Naive thymus-derived CD8-positive, alpha-beta T cell (primary cell): ENCODE data around the gene TXNL1. TPM values are rescaled to one million over a fixed set of nuclear protein-coding genes. Genes with fewer than 3 reads are reported as not detected.

Experiments used
- ATAC-seq, 2 donors: fragments of 150-1000 bp; cut with Tn5 transposase in 1 of 2; sonication (Bioruptor Pico), chemical (Tn5 transposase) in 1 of 2; 1 replicate in 1 of 2; 2 replicates in 1 of 2; pipeline ENCODE4 v1.10.0; 2021; ENCODE audit warnings: mild to moderate bottlenecking in 2 of 2, moderate library complexity in 2 of 2
- POLR2A ChIA-PET: fragments of 350-600 bp; sonication (Branson Sonifier 250); formaldehyde crosslinking; loops from one replicate; lab custom pipeline; 2021; ENCODE audit warnings: antibody characterized with exemption; lab: Charles Lee
- DNase-seq, 10 donors: peaks; one replicate each; pipeline versions ENCODE4 v3.0.0 to v3.0.0-alpha.2; 2020 to 2022
- H3K27ac Mint-ChIP-seq, 10 donors: one replicate each; pipeline ENCODE4 v1.8.0; 2020 to 2022; ENCODE audit warnings: mild to moderate bottlenecking in 10 of 10, mixed read lengths in 10 of 10, moderate library complexity in 4 of 10, inconsistent platforms in 1 of 10
- H3K27me3 Mint-ChIP-seq, 5 donors: one replicate each; pipeline ENCODE4 v1.8.0; 2021 to 2022; ENCODE audit warnings: mixed read lengths in 5 of 5
- H3K36me3 Mint-ChIP-seq, 3 donors: one replicate each; pipeline ENCODE4 v1.8.0; 2020 to 2022; ENCODE audit warnings: mixed read lengths in 3 of 3, mild to moderate bottlenecking in 2 of 3, inconsistent platforms in 1 of 3
- H3K4me1 Mint-ChIP-seq, 4 donors: one replicate each; pipeline ENCODE4 v1.8.0; 2021 to 2022; ENCODE audit warnings: mixed read lengths in 4 of 4
- H3K4me3 Mint-ChIP-seq, 10 donors: one replicate each; pipeline ENCODE4 v1.8.0; 2020 to 2022; ENCODE audit warnings: mild to moderate bottlenecking in 10 of 10, mixed read lengths in 10 of 10, moderate library complexity in 6 of 10, inconsistent platforms in 1 of 10
- H3K9me3 Mint-ChIP-seq, 9 donors: one replicate each; pipeline ENCODE4 v1.8.0; 2020 to 2022; ENCODE audit warnings: mixed read lengths in 9 of 9, mild to moderate bottlenecking in 3 of 9, inconsistent platforms in 1 of 9, moderate library complexity in 1 of 9
- polyA plus RNA-seq, 3 donors: library from polyadenylated mRNA; unstranded; fragments of 300-500 nt; fragmentation: Illumina TruSeq; gene quantifications; one replicate each; pipeline ENCODE4 v1.2.3, GENCODE V29; 2021
- total RNA-seq, 8 experiments: library from RNA in 2 of 8; stranded (reverse) in 2 of 8; gene quantifications; one replicate each; pipeline ENCODE4 v1.2.3 and lab custom pipeline; 2021 to 2026

Gene TXNL1
- total and polyA plus RNA-seq, 5 experiments from 2014 or later, result 45.6 to 50.3 (median 48.1) TPM

DNA sequence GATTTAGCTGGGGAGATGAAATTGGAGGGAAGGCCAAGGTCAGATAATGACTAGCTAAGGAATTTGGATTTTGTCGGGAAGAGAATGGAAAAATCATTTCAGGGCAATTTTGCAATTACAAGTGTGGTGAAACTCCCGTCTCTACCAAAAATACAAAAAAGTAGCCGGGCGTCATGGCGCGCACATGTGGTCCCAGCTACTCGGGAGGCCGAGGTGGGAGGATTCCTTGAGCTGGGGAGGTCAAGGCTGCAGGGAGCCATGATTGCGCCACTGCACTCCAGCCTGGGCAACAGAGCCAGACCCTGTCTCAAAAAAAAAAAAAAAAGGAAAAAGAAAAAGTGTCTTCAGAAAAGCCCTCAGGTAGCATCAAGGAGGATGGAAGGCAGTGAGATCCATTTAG lies 1.2 kb upstream of the TXNL1 start:
- peak overlapping the region; percentile 96 to 100 (median 98) for H3K4me3 Mint-ChIP-seq
- POLR2A ChIA-PET, result interaction anchor here (2.0 to 3.1 kb wide), 2 partner anchors 8 to 11 kb away, joined by 5 to 38 read pairs; partner anchors contain the start of gene WDR7
- peaks cover 0 to 7% (median 0%) of the 10 kb centered on the region in 3 donors for H3K36me3 Mint-ChIP-seq
- H3K9me3 Mint-ChIP-seq, result no peaks in the 10 kb centered on the region
- no peak for DNase-seq
- H3K27ac Mint-ChIP-seq, result peak overlapping the region; percentile 93 to 100 (median 99)
- peaks cover 22 to 46% (median 42%) of the 10 kb centered on the region in 4 donors for H3K4me1 Mint-ChIP-seq
- peaks cover 0 to 4% (median 0%) of the 10 kb centered on the region in 5 donors for H3K27me3 Mint-ChIP-seq
- ATAC-seq, result no peak

GRCh38 chr18:56639104-56639381 lies 651 bp upstream of the TXNL1 start:
- Mint-ChIP-seq H3K4me3 (peak overlapping the region; percentile 96 to 100 (median 98)), H3K36me3 (peaks cover 0 to 10% (median 0%) of the 10 kb centered on the region in 3 donors), H3K9me3 (no peaks in the 10 kb centered on the region), H3K4me1 (peaks cover 22 to 50% (median 47%) of the 10 kb centered on the region in 4 donors), H3K27me3 (peaks cover 0 to 4% (median 0%) of the 10 kb centered on the region in 5 donors), H3K27ac (peak overlapping the region; percentile 93 to 100 (median 99))
- POLR2A ChIA-PET, result interaction anchor here (2.0 to 3.1 kb wide), 2 partner anchors 9 to 12 kb away, joined by 5 to 38 read pairs; partner anchors contain the start of gene WDR7
- DNase-seq, result no peak
- ATAC-seq, result no peak

- Mint-ChIP-seq H3K27ac (peak overlapping the region; percentile 93 to 100 (median 99)), H3K4me1 (peaks cover 22 to 57% (median 52%) of the 10 kb centered on the region in 4 donors), H3K9me3 (no peaks in the 10 kb centered on the region), H3K36me3 (peaks cover 0 to 21% (median 2%) of the 10 kb centered on the region in 3 donors), H3K4me3 (peak overlapping the region; percentile 96 to 100 (median 98)), H3K27me3 (peaks cover 0 to 4% (median 0%) of the 10 kb centered on the region in 5 donors)
- peak in 1 of 2 donors; percentile 10 for ATAC-seq
- POLR2A ChIA-PET, result interaction anchor here (3.1 kb wide), 1 partner anchor 13 kb away, joined by 38 read pairs; the partner anchor contains the start of gene WDR7
- DNase-seq, result peak in 3 of 10 donors; percentile 1 to 26 (median 7)
Measured at GRCh38 chr18:56637711-56638231, 621 bp downstream of the TXNL1 start.

DNA sequence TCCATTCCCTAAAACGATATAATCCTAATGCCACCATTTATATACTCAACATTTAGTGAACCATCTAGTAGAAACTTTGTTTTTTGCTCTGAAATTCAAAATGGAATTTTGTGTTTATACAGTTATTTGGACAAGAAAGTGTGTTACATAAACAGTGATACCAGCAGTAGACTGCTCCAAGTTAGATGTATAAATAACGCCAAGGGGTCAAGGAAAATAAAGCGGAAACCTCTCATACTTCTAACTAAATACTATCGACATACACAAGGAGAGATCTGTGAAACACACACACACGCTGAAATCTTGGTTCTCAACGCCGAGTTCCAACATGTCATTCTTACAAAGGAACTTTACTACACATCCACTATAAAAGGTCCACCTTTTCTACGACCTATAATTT lies 1.2 kb downstream of the TXNL1 start:
- Mint-ChIP-seq H3K36me3 (peaks cover 0 to 25% (median 4%) of the 10 kb centered on the region in 3 donors), H3K27me3 (peaks cover 0 to 4% (median 0%) of the 10 kb centered on the region in 5 donors), H3K9me3 (no peaks in the 10 kb centered on the region), H3K4me1 (peaks cover 23 to 63% (median 57%) of the 10 kb centered on the region in 4 donors), H3K4me3 (peak overlapping the region; percentile 96 to 100 (median 98)), H3K27ac (peak overlapping the region; percentile 72 to 100 (median 98))
- ATAC-seq (no peak), DNase-seq (no peak)
- POLR2A ChIA-PET, result interaction anchor here (3.1 kb wide), 1 partner anchor 14 kb away, joined by 38 read pairs; the partner anchor contains the start of gene WDR7

- H3K4me1 Mint-ChIP-seq, result peaks cover 32 to 80% (median 72%) of the 10 kb centered on the region in 4 donors
Measured at GRCh38 chr18:56635007-56635406, 3.4 kb downstream of the TXNL1 start.

DNA sequence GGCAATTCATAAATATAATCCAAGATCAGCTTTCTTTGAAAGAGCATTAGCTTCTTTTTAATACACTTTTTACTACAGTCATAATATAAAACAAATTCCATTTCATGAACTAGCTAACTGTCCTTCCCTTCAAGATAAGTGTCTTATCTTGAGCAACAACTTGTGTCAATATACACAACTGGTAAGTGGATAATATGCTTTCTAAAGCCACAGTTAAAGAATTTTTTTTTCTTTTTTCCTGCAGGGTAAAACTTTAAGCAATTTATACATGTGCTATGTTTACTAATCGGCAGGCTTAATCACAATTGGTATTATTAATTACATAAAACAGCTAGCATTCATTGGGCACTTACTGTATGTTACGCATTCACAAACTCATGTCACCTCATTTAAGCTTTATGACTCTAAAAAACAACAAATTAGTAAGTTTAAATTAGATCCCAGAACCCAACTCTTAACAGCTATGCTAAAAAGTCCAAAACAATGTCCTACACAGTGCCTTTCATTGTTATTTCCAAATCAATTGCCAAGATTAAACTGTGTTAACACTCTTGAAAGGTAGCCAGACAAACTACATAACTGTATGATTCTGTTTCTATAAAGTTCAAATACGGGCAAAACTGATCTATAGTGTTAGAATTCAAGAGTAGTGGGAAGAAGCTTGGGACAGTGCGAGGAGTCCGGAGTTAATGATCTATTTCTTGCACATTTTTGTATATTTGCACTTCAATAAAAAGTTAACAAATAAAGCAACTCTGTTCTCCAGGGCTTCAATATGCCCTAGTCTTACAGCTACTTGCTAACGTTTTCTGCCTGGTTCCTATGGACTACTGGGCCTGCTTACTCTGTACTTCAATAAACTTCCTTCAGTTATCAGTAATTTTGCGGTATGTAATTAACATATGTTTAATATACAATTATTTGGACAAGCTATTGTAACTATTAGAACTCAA lies 6.0 kb downstream of the TXNL1 start:
- POLR2A ChIA-PET, result no interaction called here
- DNase-seq, result no peak
- H3K9me3 Mint-ChIP-seq, result no peaks in the 10 kb centered on the region
- peaks cover 0 to 52% (median 6%) of the 10 kb centered on the region in 3 donors for H3K36me3 Mint-ChIP-seq
- peaks cover 25 to 88% (median 79%) of the 10 kb centered on the region in 4 donors for H3K4me1 Mint-ChIP-seq
- H3K4me3 Mint-ChIP-seq, result peak overlapping the region in 1 of 10 donors; percentile 30
- H3K27ac Mint-ChIP-seq, result no peak overlapping the region
- no peaks in the 10 kb centered on the region for H3K27me3 Mint-ChIP-seq
- ATAC-seq, result no peak

More at GRCh38 chr18:56635007-56635406, 3.4 kb downstream of the TXNL1 start:
- ATAC-seq (no peak), DNase-seq (no peak)
- Mint-ChIP-seq H3K9me3 (no peaks in the 10 kb centered on the region), H3K27me3 (peaks cover 0 to 4% (median 0%) of the 10 kb centered on the region in 5 donors), H3K36me3 (peaks cover 0 to 42% (median 6%) of the 10 kb centered on the region in 3 donors), H3K27ac (peak overlapping the region in 5 of 10 donors; percentile 1 to 54 (median 30)), H3K4me3 (peak overlapping the region in 5 of 10 donors; percentile 9 to 43 (median 18))
- POLR2A ChIA-PET, result interaction anchor here (1.6 kb wide), 1 partner anchor 16 kb away, joined by 7 read pairs; the partner anchor contains the start of gene WDR7

DNA sequence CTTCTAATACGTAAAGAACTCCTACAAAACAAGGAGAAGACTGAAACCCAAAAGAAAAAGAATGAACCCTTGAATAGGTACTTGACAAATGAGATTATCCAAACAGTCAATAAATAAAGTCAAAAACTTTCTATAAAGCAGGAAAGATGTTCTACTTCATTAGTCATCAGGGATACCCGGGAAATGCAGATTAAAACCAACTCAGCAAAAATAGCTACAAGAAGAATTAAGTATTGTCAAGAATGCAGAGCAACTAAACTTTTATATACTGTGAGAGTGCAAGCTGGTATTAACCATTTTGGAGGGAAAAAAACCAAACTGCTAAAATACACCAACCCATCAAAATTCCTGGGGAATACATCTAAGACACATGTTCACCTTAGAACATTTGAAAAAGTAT lies 10.4 kb downstream of the TXNL1 start:
- peaks cover 19 to 70% (median 57%) of the 10 kb centered on the region in 4 donors for H3K4me1 Mint-ChIP-seq
- DNase-seq (no peak), ATAC-seq (no peak)
- peaks cover 0 to 65% (median 7%) of the 10 kb centered on the region in 3 donors for H3K36me3 Mint-ChIP-seq
- H3K4me3 Mint-ChIP-seq, result peak overlapping the region in 1 of 10 donors; percentile 5
- H3K27ac Mint-ChIP-seq, result peak overlapping the region in 3 of 10 donors; percentile 1 to 62 (median 9)
- POLR2A ChIA-PET, result interaction anchor here (0.5 kb wide), 1 partner anchor 1278 kb away, joined by 5 read pairs; no protein-coding TSS in a partner anchor
- no peaks in the 10 kb centered on the region for H3K9me3 Mint-ChIP-seq
- no peaks in the 10 kb centered on the region for H3K27me3 Mint-ChIP-seq

GRCh38 chr18:56615738-56616520 lies 22.5 kb downstream of the TXNL1 start:
- H3K27me3 Mint-ChIP-seq, result no peaks in the 10 kb centered on the region
- peaks cover 0 to 4% (median 2%) of the 10 kb centered on the region in 4 donors for H3K4me1 Mint-ChIP-seq
- no peak overlapping the region for H3K27ac Mint-ChIP-seq
- POLR2A ChIA-PET, result no interaction called here
- DNase-seq (no peak), ATAC-seq (no peak)
- no peak overlapping the region for H3K4me3 Mint-ChIP-seq
- no peaks in the 10 kb centered on the region for H3K9me3 Mint-ChIP-seq
- peaks cover 17 to 79% (median 21%) of the 10 kb centered on the region in 3 donors for H3K36me3 Mint-ChIP-seq

DNA sequence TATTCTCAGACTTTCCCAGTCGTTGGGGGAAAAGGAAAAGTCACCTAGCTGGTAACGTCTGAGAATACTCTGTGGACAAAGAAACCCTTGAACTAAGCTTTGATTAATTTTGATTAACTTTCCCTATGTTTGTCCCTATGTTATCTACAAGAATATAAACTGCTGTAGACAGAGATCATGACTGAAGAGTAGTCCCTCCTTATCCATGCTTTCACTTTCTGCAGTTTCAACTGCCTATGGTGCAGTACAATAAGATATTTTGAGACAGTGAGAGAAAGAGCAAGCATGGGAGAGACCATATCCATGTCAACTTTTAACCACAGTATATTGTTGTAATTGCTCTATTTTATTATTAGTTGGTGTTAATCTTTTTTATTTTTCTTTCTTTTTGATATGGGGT lies 31.8 kb downstream of the TXNL1 start:
- DNase-seq (no peak), ATAC-seq (no peak)
- Mint-ChIP-seq H3K36me3 (peaks cover 0 to 84% (median 17%) of the 10 kb centered on the region in 3 donors), H3K27ac (no peak overlapping the region), H3K27me3 (no peaks in the 10 kb centered on the region), H3K9me3 (no peaks in the 10 kb centered on the region), H3K4me1 (peaks cover 0 to 2% (median 0%) of the 10 kb centered on the region in 4 donors), H3K4me3 (no peak overlapping the region)
- POLR2A ChIA-PET, result no interaction called here

DNA sequence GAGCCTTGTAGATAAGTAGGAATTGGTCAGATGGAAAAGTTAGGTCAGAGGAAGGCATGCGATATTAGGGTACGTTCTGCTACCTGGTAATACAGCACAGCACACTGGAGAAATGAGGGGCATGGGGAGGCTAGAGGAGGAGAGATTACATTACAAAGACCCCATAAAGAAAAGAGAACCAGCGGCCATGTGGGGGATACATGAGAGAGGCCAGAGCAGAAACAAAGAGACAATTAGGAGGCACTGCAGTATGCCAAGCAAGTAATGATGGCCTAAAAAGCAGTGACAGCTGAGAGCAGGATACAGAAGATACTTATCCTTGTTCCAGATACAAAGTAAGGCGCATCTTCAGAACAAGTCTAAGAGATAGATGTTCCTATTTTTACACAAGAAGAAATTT lies 40.0 kb downstream of the TXNL1 start:
- DNase-seq (no peak), ATAC-seq (no peak)
- Mint-ChIP-seq H3K9me3 (peaks cover 0 to 12% (median 2%) of the 10 kb centered on the region in 9 donors), H3K4me3 (no peak overlapping the region), H3K4me1 (peaks cover 0 to 2% (median 0%) of the 10 kb centered on the region in 4 donors), H3K27ac (no peak overlapping the region), H3K36me3 (peaks cover 4 to 17% (median 6%) of the 10 kb centered on the region in 3 donors), H3K27me3 (no peaks in the 10 kb centered on the region)
- POLR2A ChIA-PET, result no interaction called here

DNA sequence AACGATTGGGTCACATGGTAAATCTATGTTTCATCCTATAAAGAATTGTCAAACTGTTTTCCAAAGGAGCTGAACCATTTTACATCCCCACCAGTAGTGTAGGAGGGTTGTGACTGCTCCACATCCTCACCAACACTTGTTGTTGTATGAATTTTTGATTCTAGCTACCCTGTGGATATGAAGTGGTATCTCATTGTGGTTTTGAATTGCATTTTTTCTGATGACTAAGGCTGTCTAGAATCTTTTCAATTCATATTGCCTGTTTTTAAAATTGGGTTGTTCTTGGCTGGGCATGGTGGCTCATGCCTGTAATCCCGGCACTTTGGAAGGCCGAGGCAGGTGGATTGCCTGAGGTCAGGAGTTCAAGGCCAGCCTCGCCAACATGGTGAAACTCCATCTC lies 44.5 kb downstream of the TXNL1 start:
- no peaks in the 10 kb centered on the region for H3K27me3 Mint-ChIP-seq
- peaks cover 0 to 12% (median 4%) of the 10 kb centered on the region in 9 donors for H3K9me3 Mint-ChIP-seq
- peaks cover 0 to 2% (median 0%) of the 10 kb centered on the region in 4 donors for H3K4me1 Mint-ChIP-seq
- peaks cover 0 to 4% (median 2%) of the 10 kb centered on the region in 3 donors for H3K36me3 Mint-ChIP-seq
- POLR2A ChIA-PET, result no interaction called here
- H3K4me3 Mint-ChIP-seq, result no peak overlapping the region
- DNase-seq (no peak), ATAC-seq (no peak)
- H3K27ac Mint-ChIP-seq, result no peak overlapping the region
